ENCODE measurements around the gene PROSER2. TPM values are rescaled to one million over a fixed set of nuclear protein-coding genes. Genes with fewer than 3 reads are reported as not detected.
"Not testable (repeated sequence)": the region's sequence is repeated elsewhere in the genome, so short reads cannot be mapped to it uniquely, and the experiment has no call there.

PROSER2 gene
- total RNA-seq, 1 donor from 2014 or later: 47.6 TPM

GRCh38 chr10:11849911-11850310 is 26.8 kb downstream of the PROSER2 start:
- Histone ChIP-seq H3K4me3 (ENCODE audit: low read depth, low read length) (no peak overlapping the region), H3K27me3 (ENCODE audit: control insufficient read depth, insufficient read depth, low read length) (no peaks in the 10 kb centered on the region), H3K36me3 (ENCODE audit: control insufficient read depth, insufficient read depth, low read length) (peaks cover 1% of the 10 kb centered on the region)
- TF ChIP-seq CTCF (IDR thresholded peaks at IDR 0.05; ENCODE audit: insufficient read depth, low read length, poor library complexity, severe bottlenecking): no peak
- DNase-seq (ENCODE audit: low read depth): no peak

- no peak overlapping the region for H3K4me3 ChIP-seq (ENCODE audit: low read depth, low read length)
- peaks cover 1% of the 10 kb centered on the region for H3K36me3 ChIP-seq (ENCODE audit: control insufficient read depth, insufficient read depth, low read length)
- no peak for TF ChIP-seq CTCF (IDR thresholded peaks at IDR 0.05; ENCODE audit: insufficient read depth, low read length, poor library complexity, severe bottlenecking)
- H3K27me3 ChIP-seq (ENCODE audit: control insufficient read depth, insufficient read depth, low read length): no peaks in the 10 kb centered on the region
- no peak for DNase-seq (ENCODE audit: low read depth)
Measured at GRCh38 chr10:11851910-11852309, 28.8 kb downstream of the PROSER2 start.

- not testable (repeated sequence) for H3K36me3 ChIP-seq (ENCODE audit: control insufficient read depth, insufficient read depth, low read length); H3K4me3 ChIP-seq (ENCODE audit: low read depth, low read length); H3K27me3 ChIP-seq (ENCODE audit: control insufficient read depth, insufficient read depth, low read length); DNase-seq (ENCODE audit: low read depth)
Measured at GRCh38 chr10:11852637-11853036, 29.5 kb downstream of the PROSER2 start.

- peak; percentile 3 for TF ChIP-seq CTCF (IDR thresholded peaks at IDR 0.05; ENCODE audit: insufficient read depth, low read length, poor library complexity, severe bottlenecking)
- Histone ChIP-seq H3K4me3 (ENCODE audit: low read depth, low read length) (no peak overlapping the region), H3K36me3 (ENCODE audit: control insufficient read depth, insufficient read depth, low read length) (peaks cover 1% of the 10 kb centered on the region), H3K27me3 (ENCODE audit: control insufficient read depth, insufficient read depth, low read length) (no peaks in the 10 kb centered on the region)
- DNase-seq (ENCODE audit: low read depth): no peak
Measured at GRCh38 chr10:11853468-11853867, 30.3 kb downstream of the PROSER2 start.

- H3K36me3 ChIP-seq (ENCODE audit: control insufficient read depth, insufficient read depth, low read length): peaks cover 1% of the 10 kb centered on the region
- no peak for DNase-seq (ENCODE audit: low read depth)
- no peak overlapping the region for H3K4me3 ChIP-seq (ENCODE audit: low read depth, low read length)
- H3K27me3 ChIP-seq (ENCODE audit: control insufficient read depth, insufficient read depth, low read length): no peaks in the 10 kb centered on the region
- no peak for TF ChIP-seq CTCF (IDR thresholded peaks at IDR 0.05; ENCODE audit: insufficient read depth, low read length, poor library complexity, severe bottlenecking)
Measured at GRCh38 chr10:11854301-11854700, 31.1 kb downstream of the PROSER2 start.

GRCh38 chr10:11856089-11856488 is 32.9 kb downstream of the PROSER2 start:
- peaks cover 1% of the 10 kb centered on the region for H3K36me3 ChIP-seq (ENCODE audit: control insufficient read depth, insufficient read depth, low read length)
- no peak for TF ChIP-seq CTCF (IDR thresholded peaks at IDR 0.05; ENCODE audit: insufficient read depth, low read length, poor library complexity, severe bottlenecking)
- H3K4me3 ChIP-seq (ENCODE audit: low read depth, low read length): no peak overlapping the region
- no peaks in the 10 kb centered on the region for H3K27me3 ChIP-seq (ENCODE audit: control insufficient read depth, insufficient read depth, low read length)
- DNase-seq (ENCODE audit: low read depth): no peak

Data from kidney epithelial cell (primary cell).